AG04449 (cell line): Measurements from ENCODE around the gene FBP1.
"Not testable (repeated sequence)": the region's sequence is repeated elsewhere in the genome, so short reads cannot be mapped to it uniquely, and the experiment has no call there.

ENCODE experiments used
- CTCF ChIA-PET: fragments of 350-600 bp; formaldehyde crosslinking; extraction: SDS; loops from one replicate; lab custom pipeline; 2021; ENCODE audit warnings: antibody characterized with exemption; lab: Yijun Ruan, JAX
- POLR2A ChIA-PET: fragments of 400-600, 350-600 bp; formaldehyde crosslinking; extraction: SDS; loops from one replicate; lab custom pipeline; 2020; ENCODE audit warnings: antibody characterized with exemption, inconsistent platforms; lab: Yijun Ruan, JAX
- DNase-seq: peaks from one replicate; pipeline ENCODE4 v3.0.0-alpha.2; 2010; ENCODE audit warnings: low read depth, low spot score
- H3K4me3 ChIP-seq: 2 replicates; pipeline ENCODE4 v1.5.1; 2011; ENCODE audit warnings: low read depth, mild to moderate bottlenecking, control low read depth, low read length
- CTCF ChIP-seq: IDR thresholded peaks from one replicate; pipeline ENCODE4 v1.5.1; 2011; ENCODE audit warnings: mild to moderate bottlenecking, moderate library complexity, low read length, control low read depth, inconsistent platforms; ENCODE audit not compliant: insufficient read depth; ENCODE audit errors: missing control alignments

FBP1 gene

DNA sequence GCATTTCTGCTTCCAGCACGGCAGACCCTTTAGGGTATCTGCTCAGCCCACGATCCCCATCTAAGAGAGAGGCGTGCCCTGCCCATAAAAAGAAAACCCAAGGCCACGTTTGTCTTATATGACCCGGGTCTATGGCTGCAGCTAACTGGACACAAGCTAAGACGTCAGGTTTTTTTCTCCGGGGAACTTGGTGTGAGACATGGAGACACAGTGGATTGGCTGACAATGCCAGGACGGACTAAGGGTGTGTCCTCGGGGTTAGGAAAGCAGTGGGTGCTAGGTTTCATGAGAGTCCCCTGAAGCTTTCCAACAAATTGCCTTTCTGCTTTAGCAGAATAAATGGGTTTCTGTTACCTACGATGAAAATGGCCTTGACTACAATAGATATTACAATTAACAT is 38.6 kb downstream of the FBP1 start:
- POLR2A ChIA-PET = no interaction called here
- no peak for TF ChIP-seq CTCF
- DNase-seq = no peak
- no peak overlapping the region for H3K4me3 ChIP-seq
- CTCF ChIA-PET = interaction anchor here (1.0 to 1.7 kb wide), 3 partner anchors 14 to 567 kb away, joined by 3 read pairs; no protein-coding TSS in a partner anchor

- DNase-seq = no peak
- no peak for TF ChIP-seq CTCF
- no peak overlapping the region for H3K4me3 ChIP-seq
- CTCF ChIA-PET = interaction anchor here (1.0 to 1.7 kb wide), 3 partner anchors 14 to 568 kb away, joined by 3 read pairs; no protein-coding TSS in a partner anchor
- POLR2A ChIA-PET = no interaction called here
Measured at GRCh38 chr9:94600258-94600657, 39.1 kb downstream of the FBP1 start.

DNA sequence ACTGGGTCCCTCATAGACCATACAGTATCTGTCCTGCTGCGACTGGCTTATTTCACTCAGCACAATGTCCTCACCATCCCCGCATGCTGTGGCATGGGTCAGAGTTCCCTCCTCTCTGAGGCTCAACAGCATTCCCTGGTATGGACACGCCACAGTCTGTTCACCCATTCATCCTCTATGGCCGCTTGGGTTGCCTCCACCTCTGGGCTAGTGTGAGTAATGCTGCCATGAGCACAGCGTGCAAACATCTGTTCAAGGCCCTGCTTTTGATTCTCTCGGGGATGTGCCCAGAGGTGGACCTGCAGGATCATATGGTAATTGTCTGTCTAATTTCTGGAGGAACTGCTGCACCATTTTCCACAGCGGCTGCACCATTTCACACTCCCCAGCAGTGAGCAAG is 40.2 kb downstream of the FBP1 start:
- ChIA-PET CTCF (interaction anchor here (1.7 kb wide), 1 partner anchor 569 kb away, joined by 3 read pairs; no protein-coding TSS in a partner anchor), POLR2A (no interaction called here)

DNA sequence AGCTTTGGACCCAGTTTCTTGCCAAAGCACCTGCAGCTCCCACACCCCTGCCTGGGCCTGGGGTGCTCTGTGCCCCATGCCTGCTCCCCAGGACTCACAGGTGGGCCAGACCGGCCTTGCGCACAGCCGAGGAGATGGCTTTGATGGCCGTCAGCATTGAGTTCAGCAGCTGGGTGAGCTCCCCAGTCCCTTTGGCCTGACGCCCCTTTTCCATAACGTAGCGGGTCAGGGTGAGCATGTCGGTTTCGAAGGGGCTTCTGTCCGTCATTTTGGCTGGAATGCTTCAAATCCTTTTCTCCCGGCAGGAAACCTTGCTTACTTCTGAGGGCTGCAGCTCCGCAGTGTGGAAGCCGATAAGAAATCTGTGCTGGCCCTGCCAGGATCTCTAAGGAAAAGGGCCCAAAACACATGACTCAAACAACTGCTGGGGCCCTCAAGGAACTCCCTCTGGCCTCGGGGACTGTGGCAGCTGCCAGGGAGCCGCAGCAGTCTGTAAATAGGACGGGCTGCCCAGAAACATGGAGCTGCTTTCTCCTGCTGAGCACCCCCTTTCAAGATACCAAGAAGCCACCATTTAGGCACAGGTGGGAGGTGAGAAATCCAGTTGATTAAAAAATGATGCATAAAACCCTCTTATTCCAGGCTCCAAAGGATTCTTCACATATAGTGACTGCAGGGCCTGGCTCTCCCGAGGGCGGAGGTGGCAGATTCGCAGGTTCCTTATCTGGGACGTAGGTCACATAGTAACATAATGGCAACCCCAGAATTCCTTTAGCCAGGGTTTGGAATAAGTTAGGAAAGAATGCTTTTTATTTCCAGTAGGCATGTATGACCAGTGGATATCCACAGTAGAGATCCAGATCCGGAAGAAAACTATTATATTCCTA is 45.6 kb downstream of the FBP1 start, which contains the start of gene FBP2:
TSS of gene FBP2 (minus strand) at position 366 of the 887 bp plus-strand sequence. CDS start at position 268, 98 bp downstream.
- H3K4me3 ChIP-seq = no peak within 1 kb of the TSS
- DNase-seq = no peak
- POLR2A ChIA-PET = no interaction called here
- no peak for TF ChIP-seq CTCF
- CTCF ChIA-PET = no interaction called here

More for the DNA sequence above, 40.2 kb downstream of the FBP1 start:
- TF ChIP-seq CTCF = no peak
- no peak for DNase-seq
- H3K4me3 ChIP-seq = no peak overlapping the region

DNA sequence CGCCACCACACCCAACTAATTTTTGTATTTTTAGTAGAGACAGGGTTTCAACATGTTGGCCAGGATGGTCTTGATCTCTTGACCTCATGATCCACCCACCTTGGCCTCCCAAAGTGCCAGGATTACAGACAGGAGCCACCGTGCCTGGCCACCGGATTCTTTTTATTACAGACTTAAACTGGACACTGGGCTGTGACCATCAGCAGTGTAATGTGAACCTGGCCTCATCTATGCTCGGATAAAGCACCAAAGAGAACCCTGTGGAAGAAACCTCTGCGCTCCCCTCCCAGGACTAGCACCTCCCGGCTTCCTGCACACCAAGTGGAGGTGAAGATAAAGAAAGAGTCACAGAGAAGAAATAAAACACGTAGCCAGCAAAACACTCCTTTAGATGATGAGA is 46.6 kb downstream of the FBP1 start:
- H3K4me3 ChIP-seq, CTCF ChIA-PET, DNase-seq, POLR2A ChIA-PET: not testable (repeated sequence)

DNA sequence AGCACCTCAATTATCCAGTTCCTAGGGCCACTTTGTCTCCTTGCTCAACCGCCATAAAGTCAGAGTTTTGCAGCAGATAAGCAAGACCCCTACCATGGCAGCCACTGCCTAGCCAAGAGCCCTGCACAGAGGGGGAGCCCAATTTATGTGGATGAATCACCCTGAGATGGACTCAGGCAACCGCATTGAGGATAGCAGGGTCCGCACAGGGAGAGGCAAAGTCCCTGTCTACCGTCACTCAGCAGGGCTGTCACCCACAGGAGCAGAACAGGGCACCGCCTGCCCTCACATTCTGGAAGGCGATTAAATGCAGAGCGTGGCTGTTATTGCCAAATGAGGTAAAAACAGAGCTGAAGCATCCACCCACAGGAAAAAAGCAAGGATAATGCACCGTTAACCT is 47.4 kb downstream of the FBP1 start:
- ChIA-PET POLR2A (no interaction called here), CTCF (no interaction called here)
- no peak for DNase-seq
- no peak for TF ChIP-seq CTCF
- H3K4me3 ChIP-seq = no peak overlapping the region

DNA sequence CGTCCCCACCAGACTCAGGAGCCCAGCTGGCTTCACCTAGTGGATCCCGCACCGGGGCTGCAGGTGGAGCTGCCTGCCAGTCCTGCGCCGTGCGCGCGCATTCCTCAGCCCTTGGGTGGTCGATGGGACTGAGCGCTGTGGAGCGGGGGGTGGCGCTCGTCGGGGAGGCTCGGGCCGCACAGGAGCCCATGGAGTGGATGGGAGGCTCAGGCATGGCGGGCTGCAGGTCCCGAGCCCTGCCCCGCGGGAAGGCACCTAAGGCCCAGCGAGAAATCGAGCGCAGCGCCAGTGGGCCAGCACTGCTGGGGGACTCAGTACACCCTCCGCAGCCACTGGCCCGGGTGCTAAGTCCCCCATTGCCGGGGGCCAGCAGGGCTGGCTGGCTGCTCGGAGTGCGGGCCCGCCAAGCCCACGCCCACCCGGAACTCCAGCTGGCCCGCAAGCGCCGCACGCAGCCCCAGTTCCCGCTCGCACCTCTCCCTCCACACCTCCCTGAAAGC is 48.2 kb downstream of the FBP1 start:
- POLR2A ChIA-PET, DNase-seq, H3K4me3 ChIP-seq, CTCF ChIA-PET: not testable (repeated sequence)
